ENCODE measurements around the gene INPP5B. TPM values are rescaled to one million over a fixed set of nuclear protein-coding genes. Genes with fewer than 3 reads are reported as not detected.

Gene INPP5B
- total and polyA plus RNA-seq, 2 of the 13 experiments (the other 11 are each of a cell fraction or from before 2014, with no cell fraction given): 9.0 to 9.8 TPM

DNA sequence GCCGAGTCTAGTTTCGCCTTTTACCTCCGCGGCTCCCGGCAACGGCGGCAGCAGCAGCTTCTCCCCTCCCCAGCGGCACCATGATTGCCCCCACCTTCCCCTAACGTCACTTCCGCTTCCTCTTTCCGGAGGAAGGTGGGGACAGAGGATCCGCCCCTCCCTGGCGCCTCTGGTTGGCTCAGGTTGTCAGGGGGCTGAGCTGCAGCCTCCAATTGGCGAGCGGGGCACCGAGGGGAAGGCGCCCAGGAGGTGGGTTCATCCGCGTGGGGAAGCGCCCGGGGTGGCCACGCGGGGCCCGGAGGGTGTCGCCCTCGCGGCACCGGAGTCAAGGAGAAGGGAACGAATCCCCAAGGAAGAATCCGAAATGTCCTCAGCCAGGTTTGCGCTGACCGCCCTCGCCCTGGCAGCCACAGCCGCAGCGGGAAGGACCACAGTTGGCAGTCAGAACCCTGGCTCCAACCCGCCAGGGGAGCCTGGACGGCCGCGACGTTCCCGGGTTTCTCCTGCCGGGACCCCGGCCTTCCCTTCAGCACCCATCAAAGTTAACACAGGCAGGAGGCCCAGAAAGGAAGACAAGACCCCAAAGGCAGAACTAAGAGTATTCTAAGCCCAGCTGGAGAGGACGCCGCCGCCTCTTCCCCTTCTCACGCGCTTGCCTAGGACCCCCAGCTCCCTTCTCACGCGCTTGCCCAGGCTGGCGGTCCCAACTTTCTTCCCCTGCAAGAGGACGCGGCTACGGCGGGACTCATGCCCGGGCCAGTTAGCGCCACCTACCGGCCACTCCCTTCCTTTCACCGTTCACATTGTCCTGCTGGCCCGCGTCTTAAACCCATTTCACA, 87.1 kb downstream of the INPP5B start, which contains the start of gene MTF1 (continued):
- TF ChIP-seq, protein P1, sequence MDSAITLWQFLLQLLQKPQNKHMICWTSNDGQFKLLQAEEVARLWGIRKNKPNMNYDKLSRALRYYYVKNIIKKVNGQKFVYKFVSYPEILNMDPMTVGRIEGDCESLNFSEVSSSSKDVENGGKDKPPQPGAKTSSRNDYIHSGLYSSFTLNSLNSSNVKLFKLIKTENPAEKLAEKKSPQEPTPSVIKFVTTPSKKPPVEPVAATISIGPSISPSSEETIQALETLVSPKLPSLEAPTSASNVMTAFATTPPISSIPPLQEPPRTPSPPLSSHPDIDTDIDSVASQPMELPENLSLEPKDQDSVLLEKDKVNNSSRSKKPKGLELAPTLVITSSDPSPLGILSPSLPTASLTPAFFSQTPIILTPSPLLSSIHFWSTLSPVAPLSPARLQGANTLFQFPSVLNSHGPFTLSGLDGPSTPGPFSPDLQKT (CRISPR knock-in tag; IDR thresholded peaks at IDR 0.05; ENCODE audit: borderline replicate concordance): no peak
- 0 out of 2 replicates have a peak, but pooled peaks have one; percentile 23 for TF ChIP-seq HOXD1 (CRISPR knock-in tag; IDR thresholded peaks at IDR 0.05)
- no peak for TF ChIP-seq CHCHD3 (CRISPR knock-in tag; IDR thresholded peaks at IDR 0.05)
- no peak for TF ChIP-seq CHD4 (IDR thresholded peaks at IDR 0.05; ENCODE audit: borderline replicate concordance, low read length)
- TF ChIP-seq, protein P2, sequence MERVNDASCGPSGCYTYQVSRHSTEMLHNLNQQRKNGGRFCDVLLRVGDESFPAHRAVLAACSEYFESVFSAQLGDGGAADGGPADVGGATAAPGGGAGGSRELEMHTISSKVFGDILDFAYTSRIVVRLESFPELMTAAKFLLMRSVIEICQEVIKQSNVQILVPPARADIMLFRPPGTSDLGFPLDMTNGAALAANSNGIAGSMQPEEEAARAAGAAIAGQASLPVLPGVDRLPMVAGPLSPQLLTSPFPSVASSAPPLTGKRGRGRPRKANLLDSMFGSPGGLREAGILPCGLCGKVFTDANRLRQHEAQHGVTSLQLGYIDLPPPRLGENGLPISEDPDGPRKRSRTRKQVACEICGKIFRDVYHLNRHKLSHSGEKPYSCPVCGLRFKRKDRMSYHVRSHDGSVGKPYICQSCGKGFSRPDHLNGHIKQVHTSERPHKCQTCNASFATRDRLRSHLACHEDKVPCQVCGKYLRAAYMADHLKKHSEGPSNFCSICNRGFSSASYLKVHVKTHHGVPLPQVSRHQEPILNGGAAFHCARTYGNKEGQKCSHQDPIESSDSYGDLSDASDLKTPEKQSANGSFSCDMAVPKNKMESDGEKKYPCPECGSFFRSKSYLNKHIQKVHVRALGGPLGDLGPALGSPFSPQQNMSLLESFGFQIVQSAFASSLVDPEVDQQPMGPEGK (CRISPR knock-in tag; IDR thresholded peaks at IDR 0.05): peak; percentile 92
- no peak for TF ChIP-seq POGZ (CRISPR knock-in tag; IDR thresholded peaks at IDR 0.05)
- TF ChIP-seq SMYD3 (CRISPR knock-in tag; IDR thresholded peaks at IDR 0.05): no peak
- TF ChIP-seq, protein P3, sequence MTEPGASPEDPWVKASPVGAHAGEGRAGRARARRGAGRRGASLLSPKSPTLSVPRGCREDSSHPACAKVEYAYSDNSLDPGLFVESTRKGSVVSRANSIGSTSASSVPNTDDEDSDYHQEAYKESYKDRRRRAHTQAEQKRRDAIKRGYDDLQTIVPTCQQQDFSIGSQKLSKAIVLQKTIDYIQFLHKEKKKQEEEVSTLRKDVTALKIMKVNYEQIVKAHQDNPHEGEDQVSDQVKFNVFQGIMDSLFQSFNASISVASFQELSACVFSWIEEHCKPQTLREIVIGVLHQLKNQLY (CRISPR knock-in tag; IDR thresholded peaks at IDR 0.05): no peak
- no peak for TF ChIP-seq ZNF329 (CRISPR knock-in tag; IDR thresholded peaks at IDR 0.05; ENCODE audit: low read depth)
- TF ChIP-seq, protein P4, sequence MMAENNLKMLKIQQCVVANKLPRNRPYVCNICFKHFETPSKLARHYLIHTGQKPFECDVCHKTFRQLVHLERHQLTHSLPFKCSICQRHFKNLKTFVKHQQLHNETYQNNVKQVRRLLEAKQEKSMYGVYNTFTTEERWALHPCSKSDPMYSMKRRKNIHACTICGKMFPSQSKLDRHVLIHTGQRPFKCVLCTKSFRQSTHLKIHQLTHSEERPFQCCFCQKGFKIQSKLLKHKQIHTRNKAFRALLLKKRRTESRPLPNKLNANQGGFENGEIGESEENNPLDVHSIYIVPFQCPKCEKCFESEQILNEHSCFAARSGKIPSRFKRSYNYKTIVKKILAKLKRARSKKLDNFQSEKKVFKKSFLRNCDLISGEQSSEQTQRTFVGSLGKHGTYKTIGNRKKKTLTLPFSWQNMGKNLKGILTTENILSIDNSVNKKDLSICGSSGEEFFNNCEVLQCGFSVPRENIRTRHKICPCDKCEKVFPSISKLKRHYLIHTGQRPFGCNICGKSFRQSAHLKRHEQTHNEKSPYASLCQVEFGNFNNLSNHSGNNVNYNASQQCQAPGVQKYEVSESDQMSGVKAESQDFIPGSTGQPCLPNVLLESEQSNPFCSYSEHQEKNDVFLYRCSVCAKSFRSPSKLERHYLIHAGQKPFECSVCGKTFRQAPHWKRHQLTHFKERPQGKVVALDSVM (CRISPR knock-in tag; IDR thresholded peaks at IDR 0.05): peak; percentile 56; the same call in 1 of the 2 replicates
- no peak for TF ChIP-seq ZNF282 (IDR thresholded peaks at IDR 0.05; ENCODE audit: partially characterized antibody)
- peak; percentile 71 for TF ChIP-seq ZNF501 (CRISPR knock-in tag; IDR thresholded peaks at IDR 0.05)
- TF ChIP-seq RXRB (CRISPR knock-in tag; IDR thresholded peaks at IDR 0.05; ENCODE audit: borderline replicate concordance): no peak
- TF ChIP-seq ZFY (CRISPR knock-in tag; IDR thresholded peaks at IDR 0.05): peak; percentile 84
- no peak; the same call in 1 of the 2 replicates for TF ChIP-seq ZNF296 (CRISPR knock-in tag; conservative IDR thresholded peaks at IDR 0.05)
- TF ChIP-seq, protein P5, sequence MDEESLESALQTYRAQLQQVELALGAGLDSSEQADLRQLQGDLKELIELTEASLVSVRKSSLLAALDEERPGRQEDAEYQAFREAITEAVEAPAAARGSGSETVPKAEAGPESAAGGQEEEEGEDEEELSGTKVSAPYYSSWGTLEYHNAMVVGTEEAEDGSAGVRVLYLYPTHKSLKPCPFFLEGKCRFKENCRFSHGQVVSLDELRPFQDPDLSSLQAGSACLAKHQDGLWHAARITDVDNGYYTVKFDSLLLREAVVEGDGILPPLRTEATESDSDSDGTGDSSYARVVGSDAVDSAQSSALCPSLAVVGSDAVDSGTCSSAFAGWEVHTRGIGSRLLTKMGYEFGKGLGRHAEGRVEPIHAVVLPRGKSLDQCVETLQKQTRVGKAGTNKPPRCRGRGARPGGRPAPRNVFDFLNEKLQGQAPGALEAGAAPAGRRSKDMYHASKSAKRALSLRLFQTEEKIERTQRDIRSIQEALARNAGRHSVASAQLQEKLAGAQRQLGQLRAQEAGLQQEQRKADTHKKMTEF (CRISPR knock-in tag; IDR thresholded peaks at IDR 0.05): peak; percentile 68; the same call in 1 of the 2 replicates
- no peak for TF ChIP-seq PAF1 (CRISPR knock-in tag; IDR thresholded peaks at IDR 0.05)
- TF ChIP-seq ZNF30 (CRISPR knock-in tag; IDR thresholded peaks at IDR 0.05): 0 out of 2 replicates have a peak, but pooled peaks have one; percentile 44
